ENCODE results near the gene DARS2.

GRCh38 chr1:173827611-173828010 lies 3.1 kb downstream of the DARS2 start:
- TF ChIP-seq CTCF (IDR thresholded peaks at IDR 0.05) (no peak), POLR2A (IDR thresholded peaks at IDR 0.05) (no peak)
